GM19023 (cell line): Measurements from ENCODE around the gene CLMN.

Experiments
- ATAC-seq: cut with Tn5 transposase; IDR thresholded peaks from one replicate; pipeline ENCODE4 v1.9.1; 2021; ENCODE audit warnings: mild to moderate bottlenecking, moderate library complexity; ENCODE audit not compliant: unreplicated experiment

Gene CLMN

GRCh38 chr14:95304342-95304741 lies 15.4 kb downstream of the CLMN start:
- no peak for ATAC-seq

- ATAC-seq: no peak
These were observed 16.2 kb downstream of the CLMN start for GRCh38 chr14:95303552-95303951.

- no peak for ATAC-seq
These were observed 16.8 kb downstream of the CLMN start for GRCh38 chr14:95302667-95303506.

DNA sequence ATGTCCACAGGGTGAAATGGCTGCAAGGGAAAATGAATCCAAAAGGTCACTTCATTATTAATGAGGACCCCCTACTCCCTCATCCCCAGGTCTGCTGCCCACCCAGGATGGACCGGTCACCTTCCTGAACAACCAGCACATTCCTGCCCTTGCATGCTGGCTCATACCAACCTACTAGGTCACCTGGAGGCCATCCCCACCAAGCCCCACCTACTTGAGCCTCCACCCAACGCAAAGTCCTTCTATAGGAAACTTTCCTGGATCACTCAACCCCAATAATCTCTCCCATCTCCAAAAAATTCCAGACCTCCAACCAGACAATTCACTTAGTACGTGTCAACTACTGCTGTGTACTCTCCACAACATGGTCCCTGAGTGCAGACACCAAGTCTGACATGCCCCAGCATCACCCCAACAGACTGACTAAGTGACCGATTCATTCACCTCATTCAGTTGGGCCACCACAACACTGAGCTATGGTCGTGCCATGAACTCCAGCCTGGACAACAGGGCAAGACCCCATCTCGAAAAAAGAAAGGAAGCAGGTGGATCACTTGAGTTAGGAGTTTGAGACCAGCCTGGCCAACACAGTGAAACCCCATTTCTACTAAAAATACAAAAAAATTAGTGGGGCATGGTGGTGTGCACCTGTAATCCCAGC lies 18.1 kb downstream of the CLMN start:
- ATAC-seq: no peak

DNA sequence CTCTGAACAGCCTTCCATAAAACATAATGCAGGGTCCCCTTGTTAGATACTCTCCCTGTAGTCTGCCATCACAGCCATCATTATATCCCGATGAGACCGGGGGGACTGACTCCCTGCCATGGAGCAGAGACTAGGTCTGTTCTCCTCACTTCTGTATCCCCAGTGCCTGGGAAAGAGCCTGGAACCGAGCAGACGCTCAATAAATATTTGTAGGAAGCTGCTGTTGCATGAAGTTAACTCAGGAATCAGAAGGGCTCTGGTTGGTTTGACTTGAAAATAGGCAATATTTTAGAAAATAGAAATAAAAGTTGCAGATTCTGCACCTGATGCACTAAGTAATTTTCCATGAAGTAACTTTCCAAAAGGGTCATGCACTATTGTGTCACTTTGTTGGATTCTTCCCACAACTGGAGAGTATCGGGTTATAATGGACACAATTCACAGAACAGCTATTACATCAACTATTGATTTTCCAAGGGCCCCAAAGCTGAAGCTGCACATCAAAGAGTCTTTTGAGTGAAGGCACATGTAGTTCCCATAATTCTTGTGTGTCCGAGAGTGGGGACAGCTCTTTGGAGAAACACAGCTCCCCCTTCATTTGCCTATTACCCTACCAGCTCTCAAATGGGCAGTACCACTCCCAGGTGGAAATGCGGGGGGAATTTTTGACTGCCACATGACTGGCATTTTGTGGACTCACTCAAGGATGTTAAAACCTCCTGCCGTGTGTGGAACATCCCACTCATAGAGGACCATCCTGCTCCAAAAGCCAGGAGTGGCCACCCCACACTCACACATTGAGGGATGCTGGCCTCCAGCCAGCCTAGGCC lies 18.8 kb downstream of the CLMN start:
- ATAC-seq: no peak

DNA sequence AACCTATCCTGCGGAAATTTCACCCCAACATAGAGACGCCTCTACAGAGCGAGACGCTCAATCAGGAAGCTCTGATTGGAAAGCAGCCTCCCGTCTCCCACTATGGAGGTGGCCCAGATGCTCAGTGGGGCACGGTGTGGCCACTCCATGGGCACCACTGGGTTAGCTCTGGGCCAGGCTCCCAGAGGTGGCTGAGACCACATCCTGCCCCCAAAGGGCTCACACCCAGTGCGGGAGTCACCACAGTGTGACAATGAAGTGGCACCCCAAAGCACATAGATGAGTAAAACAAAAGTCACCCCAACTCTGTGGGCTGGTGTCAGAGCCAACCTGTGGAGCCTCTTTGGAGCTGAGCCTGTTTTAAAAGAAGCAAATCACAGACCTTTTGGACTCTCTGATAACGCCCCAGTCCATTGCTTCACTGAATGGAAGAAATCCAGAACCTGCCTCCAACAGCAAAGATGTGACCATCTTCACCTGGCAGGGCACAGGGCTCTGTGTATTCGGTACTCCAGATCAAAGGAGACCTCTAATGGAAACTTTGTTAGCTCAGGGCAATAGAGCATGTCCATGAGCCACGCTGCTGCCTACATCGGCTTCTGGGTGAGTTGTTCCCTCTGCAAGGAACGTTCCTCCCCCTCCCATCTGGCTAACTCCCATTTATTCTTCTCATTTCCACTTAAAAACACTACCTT lies 19.6 kb downstream of the CLMN start:
- no peak for ATAC-seq

- ATAC-seq: no peak
These were observed 20.4 kb downstream of the CLMN start for GRCh38 chr14:95299271-95299670.

DNA sequence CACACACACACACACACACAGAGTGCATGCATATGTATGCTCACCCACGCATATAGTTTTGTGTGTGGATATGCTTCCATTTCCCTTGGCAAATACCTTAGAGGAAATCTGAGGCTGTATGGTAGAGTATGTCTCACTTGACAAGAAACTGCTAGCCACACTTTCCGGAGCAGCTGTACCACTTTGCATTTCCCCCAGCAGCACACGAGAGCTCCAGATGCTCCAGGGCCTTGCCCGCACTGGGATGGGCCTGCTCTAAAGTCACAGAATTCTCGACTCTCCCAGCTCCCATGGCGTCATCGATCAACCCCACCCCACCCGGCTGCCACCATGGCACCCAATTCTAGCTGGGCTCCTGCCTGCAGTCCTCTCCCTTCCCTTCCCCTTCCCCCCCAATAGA lies 21.9 kb downstream of the CLMN start:
- ATAC-seq: no peak

- ATAC-seq: no peak
These were observed 22.7 kb downstream of the CLMN start for GRCh38 chr14:95296966-95297365.

GRCh38 chr14:95295600-95296376 lies 23.9 kb downstream of the CLMN start:
- ATAC-seq: no peak

- no peak for ATAC-seq
These were observed 24.7 kb downstream of the CLMN start for GRCh38 chr14:95294834-95295599.

DNA sequence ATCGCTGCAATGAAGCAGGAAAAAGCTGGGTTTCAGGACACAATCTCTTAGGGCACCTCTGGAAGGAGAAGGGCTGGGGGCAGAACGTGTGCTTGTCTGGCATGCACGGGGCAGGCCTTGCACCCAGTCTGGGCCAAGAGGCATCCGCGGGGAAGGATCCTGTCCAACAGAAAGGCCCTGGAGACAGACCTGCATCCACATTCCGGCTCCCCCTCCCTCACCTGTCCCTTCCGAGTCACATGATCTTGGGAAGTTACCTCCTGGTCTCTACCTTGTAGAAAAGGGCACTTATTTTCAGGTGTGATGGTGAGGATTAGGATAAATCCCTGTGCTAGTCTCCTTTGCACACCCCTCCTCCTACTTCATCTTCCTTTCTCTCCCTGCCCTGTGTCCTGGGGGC lies 25.4 kb downstream of the CLMN start:
- no peak for ATAC-seq

GRCh38 chr14:95293449-95293848 lies 26.3 kb downstream of the CLMN start:
- ATAC-seq: no peak

DNA sequence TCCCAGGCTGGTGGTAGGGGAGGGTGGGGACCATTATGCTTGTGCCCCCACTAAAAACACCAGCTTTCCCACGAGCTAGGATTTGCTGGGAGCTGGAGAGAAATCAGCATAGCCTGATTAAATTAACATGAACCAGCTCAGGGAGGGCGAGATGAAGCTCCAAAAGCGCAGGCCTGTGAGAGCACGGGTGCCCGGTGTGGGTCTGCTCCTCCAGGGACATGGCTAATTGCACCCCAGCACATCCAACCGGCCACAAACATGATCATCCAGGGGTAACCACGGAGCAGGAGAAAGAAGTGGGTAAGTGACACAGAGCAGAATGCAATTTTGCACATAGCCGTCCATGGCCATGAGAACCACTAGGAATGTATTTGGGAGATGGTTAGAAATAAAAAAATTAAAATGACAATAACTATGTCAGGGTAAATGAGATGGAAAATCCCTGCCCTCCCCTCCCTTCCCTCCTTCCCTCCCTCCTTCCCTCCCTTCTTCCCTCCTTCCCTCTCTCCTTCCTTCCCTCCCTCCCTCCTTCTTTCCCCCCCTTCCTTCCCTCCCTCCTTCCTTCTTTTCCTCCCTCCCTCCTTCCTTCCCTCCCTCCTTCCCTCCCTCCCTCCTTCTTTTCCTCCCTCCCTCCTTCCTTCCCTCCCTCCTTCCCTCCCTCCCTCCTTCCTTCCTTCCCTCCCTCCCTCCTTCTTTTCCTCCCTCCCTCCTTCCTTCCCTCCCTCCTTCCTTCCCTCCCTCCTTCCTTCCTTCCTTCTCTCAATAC lies 26.9 kb downstream of the CLMN start:
- no peak for ATAC-seq

- no peak for ATAC-seq
These were observed 27.7 kb downstream of the CLMN start for GRCh38 chr14:95291859-95292542.

GRCh38 chr14:95290871-95291431 lies 28.8 kb downstream of the CLMN start:
- no peak for ATAC-seq

GRCh38 chr14:95290021-95290420 lies 29.7 kb downstream of the CLMN start:
- ATAC-seq: no peak
